CD14-positive monocyte (primary cell): ENCODE measurements around the gene HES3. TPM values are rescaled to one million over a fixed set of nuclear protein-coding genes. Genes with fewer than 3 reads are reported as not detected.

Source experiments
- DNase-seq, 3 donors: peaks; one replicate each; pipeline ENCODE4 v3.0.0-alpha.2; 2011 to 2022
- H2AFZ ChIP-seq: 2 replicates; pipeline ENCODE4 v1.6.0; 2012; ENCODE audit warnings: mild to moderate bottlenecking, low read depth, low read length, inconsistent platforms; ENCODE audit not compliant: insufficient read depth, poor library complexity, severe bottlenecking
- H3K27ac ChIP-seq, 2 donors: 1 replicate in 1 of 2; 2 replicates in 1 of 2; pipeline ENCODE4 v1.5.1; 2012 to 2013; ENCODE audit warnings: low read length in 2 of 2, control low read depth in 1 of 2, inconsistent platforms in 1 of 2, low read depth in 1 of 2, mild to moderate bottlenecking in 1 of 2
- H3K27me3 ChIP-seq, 2 donors: one replicate each; pipeline versions ENCODE4 v1.6.0 to v1.6.1; 2011 to 2013; ENCODE audit warnings: low read length in 2 of 2; ENCODE audit not compliant: control insufficient read depth in 2 of 2, insufficient read depth in 2 of 2
- H3K36me3 ChIP-seq, 2 donors: replicated peaks in 1 of 2; 1 replicate in 1 of 2; 2 replicates in 1 of 2; pipeline versions ENCODE4 v1.5.1 to v1.6.1; 2012 to 2013; ENCODE audit warnings: low read length in 2 of 2, control low read depth in 1 of 2, inconsistent platforms in 1 of 2, mild to moderate bottlenecking in 1 of 2; ENCODE audit not compliant: insufficient read depth in 2 of 2, control insufficient read depth in 1 of 2
- H3K4me1 ChIP-seq, 2 donors: 1 replicate in 1 of 2; 2 replicates in 1 of 2; pipeline versions ENCODE4 v1.5.1 to v1.6.1; 2012 to 2013; ENCODE audit warnings: low read length in 2 of 2, control low read depth in 1 of 2, inconsistent platforms in 1 of 2, mild to moderate bottlenecking in 1 of 2, moderate library complexity in 1 of 2; ENCODE audit not compliant: insufficient read depth in 2 of 2, control insufficient read depth in 1 of 2
- H3K4me2 ChIP-seq: replicated peaks from 2 replicates; pipeline ENCODE3; 2012; ENCODE audit warnings: low read length, moderate library complexity, mild to moderate bottlenecking; ENCODE audit not compliant: poor library complexity, severe bottlenecking; ENCODE audit errors: extremely low read depth
- H3K4me3 ChIP-seq, 3 experiments: fragments of 200-600 bp in 1 of 3; sonication (generic) in 1 of 3; replicated peaks in 1 of 3; 1 replicate in 2 of 3; 2 replicates in 1 of 3; pipeline ENCODE4 v1.5.1; 2011 to 2013; ENCODE audit warnings: low read length in 3 of 3, mild to moderate bottlenecking in 3 of 3, control low read depth in 2 of 3, low read depth in 2 of 3, inconsistent platforms in 1 of 3, moderate library complexity in 1 of 3
- H3K79me2 ChIP-seq: 2 replicates; pipeline ENCODE4 v1.6.0; 2012; ENCODE audit warnings: mild to moderate bottlenecking, control low read depth, inconsistent platforms, low read length, moderate library complexity; ENCODE audit not compliant: insufficient read depth
- H3K9ac ChIP-seq: 2 replicates; pipeline ENCODE4 v1.6.0; 2017; ENCODE audit warnings: low read length, mild to moderate bottlenecking; ENCODE audit not compliant: insufficient read depth, poor library complexity, severe bottlenecking
- H3K9me3 ChIP-seq, 2 donors: replicated peaks in 1 of 2; 1 replicate in 1 of 2; 2 replicates in 1 of 2; pipeline versions ENCODE4 v1.5.1 to v1.6.1; 2012 to 2013; ENCODE audit warnings: low read length in 2 of 2, control low read depth in 1 of 2; ENCODE audit not compliant: control insufficient read depth in 1 of 2, insufficient read depth in 1 of 2
- H4K20me1 ChIP-seq: 2 replicates; pipeline ENCODE4 v1.6.0; 2012; ENCODE audit warnings: mild to moderate bottlenecking, low read length, control low read depth, moderate library complexity; ENCODE audit not compliant: insufficient read depth
- H3K27ac Mint-ChIP-seq, 7 donors: one replicate each; pipeline ENCODE4 v1.8.0; 2020; ENCODE audit warnings: mild to moderate bottlenecking in 7 of 7, mixed read lengths in 7 of 7, moderate library complexity in 6 of 7, inconsistent platforms in 2 of 7
- H3K27me3 Mint-ChIP-seq, 3 donors: one replicate each; pipeline ENCODE4 v1.8.0; 2021 to 2022; ENCODE audit warnings: low read depth in 3 of 3, mild to moderate bottlenecking in 3 of 3, mixed read lengths in 3 of 3, moderate library complexity in 3 of 3, inconsistent platforms in 1 of 3
- H3K36me3 Mint-ChIP-seq, 2 donors: one replicate each; pipeline ENCODE4 v1.8.0; 2020; ENCODE audit warnings: mixed read lengths in 2 of 2, inconsistent platforms in 1 of 2, mild to moderate bottlenecking in 1 of 2
- H3K4me1 Mint-ChIP-seq: one replicate; pipeline ENCODE4 v1.8.0; 2020; ENCODE audit warnings: mild to moderate bottlenecking, mixed read lengths
- H3K4me3 Mint-ChIP-seq, 2 donors: one replicate each; pipeline ENCODE4 v1.8.0; 2020; ENCODE audit warnings: mild to moderate bottlenecking in 2 of 2, mixed read lengths in 2 of 2, moderate library complexity in 1 of 2
- H3K9me3 Mint-ChIP-seq, 7 donors: one replicate each; pipeline ENCODE4 v1.8.0; 2020 to 2022; ENCODE audit warnings: mixed read lengths in 7 of 7, mild to moderate bottlenecking in 6 of 7, moderate library complexity in 6 of 7, inconsistent platforms in 2 of 7
- CTCF ChIP-seq: fragments of 200-600 bp; IDR thresholded peaks from one replicate; pipeline ENCODE4 v1.8.0; 2022; ENCODE audit warnings: antibody characterized with exemption, mild to moderate bottlenecking
- WGBS: methylation state at CpG from one replicate; pipeline ENCODE4 v1.1.5; 2013; ENCODE audit warnings: missing lambda C conversion rate; ENCODE audit not compliant: insufficient coverage; 5-methylcytosine and 5-hydroxymethylcytosine counted together
- intact Hi-C, 2 donors: fragments of 100-400 bp; cut with micrococcal nuclease; formaldehyde crosslinking; loops; one replicate each; pipeline versions ENCODE4 v1.15.0 to v1.15.1; 2023
- polyA plus RNA-seq, 3 donors: library from polyadenylated mRNA; depleted of rRNA in 1 of 3; unstranded in 2 of 3; stranded (reverse) in 1 of 3; fragments of 300-500 nt in 2 of 3; fragments of >200 nt in 1 of 3; fragmentation: Illumina TruSeq in 2 of 3; gene quantifications; 1 replicate in 2 of 3; 2 replicates in 1 of 3; pipeline ENCODE4 v1.2.3, GENCODE V29; 2012 to 2021

The HES3 gene
- polyA plus RNA-seq, 3 donors = not detected

GRCh38 chr1:6273380-6273891 lies 29.5 kb downstream of the HES3 start:
- Mint-ChIP-seq H3K9me3 (no peaks in the 10 kb centered on the region), H3K4me3 (no peak overlapping the region), H3K27ac (no peak overlapping the region), H3K4me1 (no peaks in the 10 kb centered on the region), H3K36me3 (no peaks in the 10 kb centered on the region), H3K27me3 (no peaks in the 10 kb centered on the region)
- Histone ChIP-seq H3K4me3 (no peak overlapping the region), H3K9me3 (no peaks in the 10 kb centered on the region), H3K9ac (no peak overlapping the region), H4K20me1 (no peaks in the 10 kb centered on the region), H3K27ac (no peak overlapping the region), H3K36me3 (no peaks in the 10 kb centered on the region), H3K27me3 (no peaks in the 10 kb centered on the region), H3K4me1 (no peaks in the 10 kb centered on the region), H3K4me2 (no peak overlapping the region), H2AFZ (no peak overlapping the region), H3K79me2 (no peaks in the 10 kb centered on the region)
- intact Hi-C loops = no loop called here
- 86% methylated on average over 13 of the region's 19 CpGs for WGBS
- no peak for DNase-seq
- no peak for TF ChIP-seq CTCF

DNA sequence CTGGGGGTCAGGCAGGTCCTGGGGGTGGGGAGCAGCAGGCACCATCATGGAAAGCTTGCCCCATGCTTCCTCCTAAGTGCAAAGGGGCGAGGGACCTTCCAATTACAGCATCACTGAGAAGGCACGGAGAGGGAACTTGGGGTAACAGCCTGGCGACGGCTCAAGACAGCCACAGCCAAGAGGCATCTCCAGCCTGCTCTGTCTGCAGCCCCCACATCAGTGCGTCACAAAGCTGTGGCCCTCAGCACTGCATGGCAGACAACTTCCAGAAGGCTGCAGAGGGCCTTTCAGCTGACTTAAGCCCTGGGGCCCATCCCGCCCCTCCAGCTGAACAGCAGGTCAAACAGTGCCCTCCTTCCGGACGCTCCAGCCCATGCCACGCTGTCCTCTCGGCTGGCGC lies 30.1 kb downstream of the HES3 start:
- intact Hi-C loops = no loop called here
- H3K9ac ChIP-seq = no peak overlapping the region
- no peak for DNase-seq
- no peak overlapping the region for H2AFZ ChIP-seq
- Mint-ChIP-seq H3K4me1 (no peaks in the 10 kb centered on the region), H3K27me3 (no peaks in the 10 kb centered on the region), H3K27ac (no peak overlapping the region), H3K36me3 (no peaks in the 10 kb centered on the region), H3K9me3 (no peaks in the 10 kb centered on the region), H3K4me3 (no peak overlapping the region)
- H4K20me1 ChIP-seq = no peaks in the 10 kb centered on the region
- no peaks in the 10 kb centered on the region for H3K9me3 ChIP-seq
- H3K4me2 ChIP-seq = no peak overlapping the region
- no peak overlapping the region for H3K4me3 ChIP-seq
- no peaks in the 10 kb centered on the region for H3K27me3 ChIP-seq
- WGBS = 91% methylated on average over 9 of the region's 11 CpGs
- no peak for TF ChIP-seq CTCF
- H3K79me2 ChIP-seq = no peaks in the 10 kb centered on the region
- H3K27ac ChIP-seq = no peak overlapping the region
- H3K36me3 ChIP-seq = no peaks in the 10 kb centered on the region
- no peaks in the 10 kb centered on the region for H3K4me1 ChIP-seq
